ENCODE results near the gene KRTAP22-2.

KRTAP22-2 gene

DNA sequence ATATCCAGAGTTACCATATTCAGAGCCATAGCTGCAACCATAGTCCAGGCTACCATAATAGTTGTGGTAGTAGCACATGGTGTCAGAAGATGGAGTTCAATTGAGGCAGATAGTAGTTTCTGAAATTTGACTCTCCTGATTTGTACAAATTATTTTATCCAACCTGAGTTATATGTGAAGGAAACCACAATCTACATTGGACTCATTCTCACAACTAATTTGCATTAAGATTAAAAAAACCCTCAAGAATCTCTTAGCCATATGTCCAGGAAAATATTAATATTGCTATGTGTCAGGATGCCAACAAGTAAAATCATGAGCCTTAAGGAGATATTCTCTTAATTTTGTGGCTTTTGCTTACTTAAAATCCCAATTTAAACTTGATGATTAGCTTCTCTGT is at the start of gene KRTAP22-2:
TSS of gene KRTAP22-2 (minus strand) at position 101 of the 400 bp plus-strand sequence.
- DNase-seq (ENCODE audit: low spot score), result no peak

DNA sequence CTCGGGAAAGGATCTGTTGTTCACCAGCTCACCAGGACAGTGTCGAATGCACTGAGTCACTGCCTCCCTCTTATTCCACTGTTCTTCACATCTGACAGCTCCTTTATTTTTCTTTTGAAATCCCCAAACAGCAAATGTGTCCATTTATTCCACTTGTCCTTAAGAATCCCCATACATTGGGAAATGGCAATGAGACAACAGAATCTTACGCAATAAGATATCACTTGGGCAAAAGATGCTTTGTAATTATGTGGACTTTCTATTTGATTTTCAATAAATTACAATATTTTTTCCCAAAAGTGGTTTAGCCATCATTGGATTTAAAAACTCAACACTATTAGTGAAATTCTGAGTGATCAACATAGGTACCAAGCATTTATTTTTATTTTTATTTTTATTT is 48.5 kb upstream of the KRTAP22-2 start:
- no peak for DNase-seq (ENCODE audit: low spot score)

DNA sequence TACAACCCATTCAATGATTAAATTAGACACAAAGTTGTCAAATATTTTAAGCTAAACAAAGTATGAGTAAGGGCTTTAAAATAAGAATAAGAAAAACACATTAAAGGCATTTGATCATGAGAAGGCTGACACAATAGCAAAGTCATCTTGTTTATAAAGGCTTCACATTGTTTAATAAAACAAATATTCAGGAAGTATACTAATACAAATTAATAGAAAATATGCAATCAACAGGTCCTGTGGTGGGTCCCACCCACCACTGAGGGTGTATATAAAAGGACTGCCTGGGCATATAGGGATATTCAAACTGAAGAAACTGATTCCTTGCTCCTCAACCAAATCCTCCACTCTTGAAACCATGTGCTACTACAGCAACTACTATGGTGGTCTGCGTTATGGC is 44.7 kb upstream of the KRTAP22-2 start, which contains the start of gene KRTAP20-2:
TSS of gene KRTAP20-2 (plus strand) at position 301 of the 400 bp plus-strand sequence. CDS start at position 359, 58 bp downstream.
- DNase-seq (ENCODE audit: low spot score), result no peak

GRCh38 chr21:30629200-30629599 is 39.0 kb upstream of the KRTAP22-2 start:
- no peak for DNase-seq (ENCODE audit: low spot score)

GRCh38 chr21:30628109-30628508 is 37.9 kb upstream of the KRTAP22-2 start:
- DNase-seq (ENCODE audit: low spot score), result no peak

DNA sequence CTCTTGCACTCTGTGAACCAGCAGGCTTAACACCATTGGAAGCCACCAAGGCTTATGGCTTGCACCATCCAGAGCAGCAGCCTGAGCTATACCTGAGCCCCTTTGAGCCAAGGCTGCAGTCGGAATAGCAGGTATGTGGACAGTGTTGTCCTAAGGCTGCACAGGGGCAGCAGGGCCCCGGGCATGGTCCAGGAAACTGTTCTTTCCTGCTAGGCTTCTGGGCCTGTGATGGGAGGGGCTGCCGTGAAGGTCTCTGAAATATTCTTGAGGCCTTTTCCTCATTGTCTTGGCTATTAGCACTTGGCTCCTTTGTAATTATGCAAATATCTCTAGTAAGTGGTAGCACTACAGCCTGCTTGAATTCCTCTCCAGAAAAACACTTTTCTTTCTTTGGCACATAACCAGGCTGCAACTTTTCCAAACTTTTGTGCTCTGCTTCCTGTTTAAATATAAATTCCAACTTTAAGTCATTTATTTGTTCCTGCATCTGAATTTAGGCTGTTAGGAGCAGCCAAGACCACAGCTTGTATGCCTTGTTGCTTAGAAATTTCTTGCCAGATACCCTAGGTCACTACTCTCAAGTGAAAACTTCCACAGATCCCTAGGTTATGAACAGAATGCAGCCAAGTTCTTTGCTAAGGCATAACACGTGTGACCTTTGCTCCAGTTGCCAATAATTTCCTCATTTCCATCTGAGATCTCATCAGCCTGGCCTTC is 35.4 kb upstream of the KRTAP22-2 start:
- no peak for DNase-seq (ENCODE audit: low spot score)

GRCh38 chr21:30623362-30623761 is 33.2 kb upstream of the KRTAP22-2 start:
- no peak for DNase-seq (ENCODE audit: low spot score)

DNA sequence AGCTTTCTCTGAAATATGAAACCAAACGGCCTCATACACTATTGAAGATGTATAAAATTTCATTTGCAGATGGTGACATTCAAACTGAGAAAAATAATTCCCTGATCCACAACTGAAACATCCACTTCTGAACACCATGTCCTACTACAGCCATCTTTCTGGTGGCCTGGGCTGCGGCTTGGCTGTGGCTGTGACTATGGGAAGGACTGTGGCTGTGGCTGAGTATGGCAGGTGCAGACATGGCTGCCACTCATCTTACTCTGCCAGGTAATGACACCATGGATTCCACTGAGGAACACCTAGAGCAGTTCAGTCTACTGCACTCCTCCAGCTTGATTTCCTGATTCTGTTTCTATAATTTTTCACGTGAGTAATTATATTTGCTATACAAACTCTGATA is 30.3 kb upstream of the KRTAP22-2 start, which contains the start of gene KRTAP20-4:
TSS of gene KRTAP20-4 (plus strand) at position 106 of the 400 bp plus-strand sequence.
- DNase-seq (ENCODE audit: low spot score), result no peak

DNA sequence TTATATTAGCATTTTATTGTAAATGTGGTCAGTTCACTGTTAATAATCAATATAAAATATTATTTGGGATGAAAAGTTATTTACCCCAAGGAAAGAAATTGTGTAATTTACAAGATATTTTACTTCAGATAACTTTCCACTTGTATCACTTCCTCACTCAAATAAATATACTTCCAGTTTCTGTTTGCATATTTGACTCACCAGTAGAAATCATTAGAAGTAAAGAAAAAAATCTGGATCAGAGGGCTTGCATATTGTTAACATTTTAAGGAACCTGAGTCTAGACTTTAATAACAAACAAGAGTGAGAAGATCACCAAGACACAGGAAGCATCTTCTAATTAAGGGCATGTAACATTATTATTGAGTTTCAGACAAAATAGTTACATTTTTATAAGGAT is 29.9 kb upstream of the KRTAP22-2 start:
- DNase-seq (ENCODE audit: low spot score), result no peak

DNA sequence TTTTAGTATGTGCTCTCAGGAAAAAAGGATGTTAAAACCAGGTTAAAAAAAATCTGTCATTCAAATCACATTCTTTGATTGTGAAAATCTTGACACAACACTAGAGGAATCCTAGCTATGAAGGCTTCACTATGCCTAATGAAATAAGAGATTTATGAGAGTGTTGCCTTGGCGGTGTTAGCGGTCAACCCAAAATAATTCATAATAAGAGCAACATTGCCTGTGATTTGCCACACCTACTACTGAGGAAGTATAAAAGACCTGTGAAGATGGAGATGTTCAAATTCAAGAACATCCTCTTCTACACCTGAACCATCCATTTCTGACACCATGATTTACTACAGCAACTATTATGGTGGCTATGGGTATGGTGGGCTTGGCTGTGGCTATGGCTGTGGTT is 25.9 kb upstream of the KRTAP22-2 start, which contains the start of gene KRTAP20-1:
TSS of gene KRTAP20-1 (plus strand) at position 301 of the 400 bp plus-strand sequence. CDS start at position 331, 30 bp downstream.
- no peak for DNase-seq (ENCODE audit: low spot score)

GRCh38 chr21:30615199-30615598 is 25.0 kb upstream of the KRTAP22-2 start:
- no peak for DNase-seq (ENCODE audit: low spot score)

DNA sequence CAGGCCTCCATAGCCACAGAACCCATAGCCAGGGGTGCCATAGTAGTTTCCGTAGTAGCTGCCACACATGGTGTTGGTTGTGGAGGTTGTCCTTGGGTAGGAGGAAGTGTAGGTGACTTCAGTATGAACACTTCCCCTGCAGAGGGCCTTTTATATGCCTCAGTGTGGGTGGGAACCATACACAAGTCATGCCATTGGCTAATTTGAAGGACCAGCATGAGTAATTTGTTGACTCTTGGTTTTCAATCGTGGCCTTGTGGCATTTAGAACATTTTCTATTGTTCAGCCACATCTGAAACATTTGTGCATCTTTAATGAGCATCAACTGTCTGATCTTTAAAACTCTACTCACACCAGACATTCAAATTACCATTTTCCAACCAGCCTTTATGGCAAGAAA is 23.6 kb upstream of the KRTAP22-2 start, which contains the start of gene KRTAP6-1:
TSS of gene KRTAP6-1 (minus strand) at position 95 of the 400 bp plus-strand sequence. CDS start at position 69, 26 bp downstream.
- DNase-seq (ENCODE audit: low spot score), result no peak

DNA sequence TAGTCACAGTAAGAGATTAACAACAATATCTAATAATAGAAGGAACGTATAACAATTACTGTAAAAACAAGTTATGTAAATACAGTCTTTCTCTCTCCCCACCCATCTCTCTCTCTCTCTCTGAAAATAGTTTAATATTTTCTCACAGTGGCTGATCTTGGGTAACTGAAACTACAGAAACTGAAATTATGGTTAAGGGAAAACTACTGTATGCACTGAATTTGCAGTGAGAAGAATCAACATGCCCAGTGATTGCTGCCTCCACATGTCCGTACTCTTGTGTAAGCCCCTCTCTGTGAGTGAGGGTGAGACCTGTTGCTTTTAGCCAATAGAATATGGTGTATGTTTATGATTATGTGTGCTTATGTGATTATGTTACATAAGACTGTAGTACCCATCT is 21.9 kb upstream of the KRTAP22-2 start:
- no peak for DNase-seq (ENCODE audit: low spot score)

DNA sequence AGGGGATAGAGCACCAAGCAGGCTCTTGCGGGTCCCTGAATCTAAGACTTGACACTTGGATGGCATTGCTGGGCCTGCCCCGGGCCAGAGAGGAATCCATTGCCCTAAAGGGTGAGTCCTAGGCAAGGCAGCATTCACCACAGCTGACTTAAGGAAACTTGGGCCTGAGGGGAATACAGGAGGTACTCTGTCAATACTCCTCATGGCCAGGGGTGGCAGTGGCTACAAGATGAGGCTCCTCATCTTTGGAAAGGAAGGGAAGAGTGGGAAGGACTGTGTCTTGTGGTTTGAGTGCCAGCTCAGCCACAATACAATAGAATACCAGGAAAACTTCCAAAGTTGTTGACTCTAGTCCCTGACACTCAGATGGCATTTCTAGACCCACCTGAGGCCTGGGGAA is 15.8 kb upstream of the KRTAP22-2 start:
- DNase-seq (ENCODE audit: low spot score), result no peak

GRCh38 chr21:30600787-30601186 is 10.6 kb upstream of the KRTAP22-2 start, which contains the start of gene KRTAP22-1:
Gene KRTAP22-1 (plus strand): TSS chr21:30601087.
- no peak for DNase-seq (ENCODE audit: low spot score)

DNA sequence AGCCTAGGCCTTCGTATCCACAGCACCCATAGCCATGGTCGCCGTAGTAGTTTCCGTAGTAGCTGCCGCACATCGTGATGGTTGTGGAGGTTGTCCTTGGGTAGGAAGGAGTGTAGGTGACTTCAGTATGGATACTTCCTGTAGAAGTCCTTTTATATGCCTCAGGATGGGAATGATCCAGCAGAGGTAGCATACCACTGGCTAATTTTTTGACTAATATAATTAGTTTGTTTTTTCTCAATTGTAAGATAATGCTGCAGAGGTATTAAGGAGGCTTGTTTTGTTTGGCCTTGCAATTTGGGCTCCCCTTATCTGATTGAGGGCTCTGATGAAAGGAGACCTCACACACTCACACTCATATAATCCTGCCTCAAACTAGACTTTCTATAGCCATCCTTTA is 8.6 kb upstream of the KRTAP22-2 start, which contains the start of gene KRTAP6-2:
TSS of gene KRTAP6-2 (minus strand) at position 101 of the 400 bp plus-strand sequence. CDS start at position 73, 28 bp downstream.
- DNase-seq (ENCODE audit: low spot score), result no peak

GRCh38 chr21:30592140-30592539 is 1.9 kb upstream of the KRTAP22-2 start, which contains the start of gene KRTAP6-3:
Gene KRTAP6-3 (plus strand): TSS chr21:30592440. CDS start chr21:30592446, 6 bp downstream.
- DNase-seq (ENCODE audit: low spot score), result no peak

DNA sequence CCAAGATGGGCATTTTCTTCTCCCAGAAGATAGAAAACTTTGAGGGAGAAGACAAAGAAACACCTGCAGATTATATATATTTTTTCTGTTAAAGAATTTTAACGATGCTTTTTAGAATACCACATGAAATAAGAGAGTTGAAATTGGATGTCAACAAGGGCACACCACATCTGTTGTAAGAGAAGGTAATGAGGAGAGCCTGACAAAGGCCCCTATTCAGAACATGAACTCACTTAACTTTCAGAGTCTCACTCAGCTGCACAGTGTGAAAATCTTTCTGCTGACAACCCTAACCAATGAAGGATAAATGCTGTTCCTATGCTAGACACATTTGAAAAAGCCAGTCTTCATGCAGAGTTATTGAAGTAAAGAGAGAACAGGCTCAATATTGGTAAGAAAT is 7.3 kb downstream of the KRTAP22-2 start:
- DNase-seq (ENCODE audit: low spot score), result no peak

- DNase-seq (ENCODE audit: low spot score), result no peak
Measured at GRCh38 chr21:30580132-30580531, 10.1 kb downstream of the KRTAP22-2 start.

DNA sequence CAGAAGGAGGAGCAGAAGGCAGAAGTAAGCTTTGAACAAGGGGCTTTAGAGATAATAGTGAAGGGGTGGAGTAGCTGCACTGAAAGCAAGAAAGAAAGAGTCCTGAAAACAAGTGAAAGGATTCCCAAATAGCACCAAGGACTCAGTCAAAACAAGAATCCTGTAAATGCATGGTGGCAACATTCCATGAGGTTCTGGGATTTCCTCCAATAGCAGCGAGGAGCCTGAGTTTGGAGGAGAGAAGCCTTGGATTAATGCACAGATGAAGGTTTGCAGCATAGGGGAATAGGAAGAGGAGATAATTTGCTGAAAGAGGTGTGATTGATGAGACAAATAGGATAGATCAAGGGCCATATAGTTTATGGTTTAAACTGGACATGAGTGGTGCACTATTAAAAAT is 10.9 kb downstream of the KRTAP22-2 start:
- DNase-seq (ENCODE audit: low spot score), result no peak

GRCh38 chr21:30577766-30578165 is 12.4 kb downstream of the KRTAP22-2 start:
- no peak for DNase-seq (ENCODE audit: low spot score)

DNA sequence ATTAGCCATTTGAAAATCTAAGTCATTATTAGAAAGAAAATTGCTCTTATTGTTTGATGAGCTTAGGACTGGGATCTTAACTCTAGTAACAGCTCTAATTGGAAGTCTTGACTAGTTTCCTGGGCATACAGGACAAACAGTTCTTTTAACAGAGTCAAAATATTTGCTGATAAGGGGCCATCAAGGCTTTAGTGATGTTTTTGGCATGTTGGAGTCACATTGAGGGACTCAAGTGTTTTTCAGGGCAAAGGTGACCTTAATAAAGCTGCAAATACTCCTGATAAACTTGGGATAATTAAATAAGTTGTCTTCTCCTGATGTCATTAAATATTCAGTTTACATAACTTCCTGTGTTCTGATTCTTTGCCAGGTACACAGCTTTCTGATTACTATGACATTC is 22.6 kb downstream of the KRTAP22-2 start:
- no peak for DNase-seq (ENCODE audit: low spot score)

GRCh38 chr21:30563630-30564029 is 26.6 kb downstream of the KRTAP22-2 start:
- DNase-seq (ENCODE audit: low spot score), result no peak
